HCT116 (cell line): ENCODE data around the gene DIP2C. TPM values are rescaled to one million over a fixed set of nuclear protein-coding genes. Genes with fewer than 3 reads are reported as not detected.

ENCODE experiments used
- ATAC-seq: fragments of 200-7000 bp; cut with Tn5 transposase; 2 replicates; pipeline ENCODE4 v1.9.1; 2020; ENCODE audit warnings: mild to moderate bottlenecking, moderate library complexity
- BruUV-seq: library from RNA; stranded (reverse); fragments of 400-500 nt; replicated peaks from 2 replicates; lab custom pipeline; 2021; lab: Mats Ljungman, UMichigan
- CTCF ChIA-PET: fragments of 300-600 bp; sonication (Branson Sonifier 250); formaldehyde crosslinking; loops from one replicate; lab custom pipeline; 2021; ENCODE audit warnings: antibody characterized with exemption; lab: Charles Lee
- POLR2A ChIA-PET: fragments of 300-600, 350-600 bp; sonication (Branson Sonifier 250); formaldehyde crosslinking; loops from one replicate; lab custom pipeline; 2021; ENCODE audit warnings: antibody characterized with exemption; lab: Charles Lee
- RAD21 ChIA-PET, 2 experiments: fragments of 300-600 bp; sonication (Branson Sonifier 250); formaldehyde crosslinking; loops; one replicate each; lab custom pipeline; 2023; ENCODE audit warnings: low total read pairs in 2 of 2; ENCODE audit not compliant: uncharacterized antibody in 2 of 2, unreplicated experiment in 2 of 2, low non-redundant PET in 1 of 2; lab: Charles Lee
- DNase-seq: peaks from one replicate; pipeline ENCODE4 v3.0.0-alpha.2; 2010; ENCODE audit warnings: low read depth, low spot score
- H2AFZ ChIP-seq: fragments of 200-600 bp; shearing (Covaris generic), sonication (generic); 2 replicates; pipeline ENCODE4 v1.6.1; 2017; ENCODE audit warnings: low read depth, mixed run types, mixed read lengths, antibody characterized with exemption, low read length; ENCODE audit not compliant: poor library complexity, severe bottlenecking
- H3K27ac ChIP-seq: 2 replicates; pipeline ENCODE4 v1.5.1; 2012; ENCODE audit warnings: low read depth, low read length
- H3K27me3 ChIP-seq: fragments of 200-600 bp; sonication (generic); 2 replicates; pipeline ENCODE4 v1.6.1; 2016; ENCODE audit warnings: mixed run types, low read length, mixed read lengths; ENCODE audit not compliant: insufficient read depth
- H3K36me3 ChIP-seq, 2 experiments: fragments of 200-500 bp in 1 of 2; fragments of 200-600 bp in 1 of 2; sonication (Bioruptor generic) in 1 of 2; sonication (generic) in 1 of 2; 2 replicates each; pipeline versions ENCODE4 v1.5.1 to v1.6.1; 2014 to 2016; ENCODE audit warnings: low read length in 2 of 2, inconsistent platforms in 1 of 2, mixed read lengths in 1 of 2, mixed run types in 1 of 2; ENCODE audit not compliant: insufficient read depth in 2 of 2, control insufficient read depth in 1 of 2
- H3K4me1 ChIP-seq, 2 experiments: fragments of 200-600 bp in 1 of 2; sonication (generic) in 1 of 2; 2 replicates each; pipeline versions ENCODE4 v1.5.1 to v1.6.1; 2012 to 2017; ENCODE audit warnings: low read length in 2 of 2, inconsistent platforms in 1 of 2, mild to moderate bottlenecking in 1 of 2, mixed read lengths in 1 of 2, mixed run types in 1 of 2, moderate library complexity in 1 of 2; ENCODE audit not compliant: insufficient read depth in 2 of 2, control insufficient read depth in 1 of 2
- H3K4me2 ChIP-seq: fragments of 200-600 bp; sonication (generic); 2 replicates; pipeline ENCODE4 v1.6.1; 2017; ENCODE audit warnings: mixed run types, low read length, mixed read lengths
- H3K4me3 ChIP-seq, 2 experiments: fragments of 200-600 bp in 1 of 2; sonication (generic) in 1 of 2; replicated peaks in 1 of 2; 2 replicates each; pipeline ENCODE4 v1.5.1; 2011 to 2016; ENCODE audit warnings: low read length in 2 of 2, control low read depth in 1 of 2, low read depth in 1 of 2, mild to moderate bottlenecking in 1 of 2, mixed read lengths in 1 of 2, mixed run types in 1 of 2
- H3K79me2 ChIP-seq: fragments of 200-600 bp; sonication (generic); 2 replicates; pipeline ENCODE4 v1.6.1; 2017; ENCODE audit warnings: mild to moderate bottlenecking, mixed run types, low read length, moderate library complexity, mixed read lengths; ENCODE audit not compliant: insufficient read depth
- H3K9ac ChIP-seq: fragments of 200-600 bp; sonication (generic); 2 replicates; pipeline ENCODE4 v1.6.1; 2016; ENCODE audit warnings: low read length, mixed read lengths
- H3K9me2 ChIP-seq: fragments of 200-600 bp; sonication (generic), shearing (Covaris generic); 2 replicates; pipeline ENCODE4 v1.6.1; 2017; ENCODE audit warnings: mixed run types, mild to moderate bottlenecking, moderate library complexity; ENCODE audit not compliant: insufficient read depth
- H3K9me3 ChIP-seq, 2 experiments: fragments of 200-500 bp in 1 of 2; fragments of 200-600 bp in 1 of 2; sonication (Bioruptor generic) in 1 of 2; sonication (generic) in 1 of 2; 2 replicates each; pipeline ENCODE4 v1.6.1; 2014 to 2017; ENCODE audit warnings: low read length in 2 of 2, mixed read lengths in 2 of 2, inconsistent platforms in 1 of 2, low read depth in 1 of 2, mild to moderate bottlenecking in 1 of 2, mixed run types in 1 of 2, moderate library complexity in 1 of 2; ENCODE audit not compliant: control insufficient read depth in 1 of 2, insufficient read depth in 1 of 2
- H4K20me1 ChIP-seq: fragments of 200-600 bp; sonication (generic), shearing (Covaris generic); 2 replicates; pipeline ENCODE4 v1.6.1; 2017; ENCODE audit warnings: mixed run types, mild to moderate bottlenecking, moderate library complexity; ENCODE audit not compliant: insufficient read depth
- ELF1 ChIP-seq: IDR thresholded peaks from 2 replicates; pipeline ENCODE4 v1.6.1; 2012; ENCODE audit warnings: low read depth, borderline replicate concordance
- EZH2 ChIP-seq: fragments of 200-600 bp; sonication (generic); IDR thresholded peaks from 2 replicates; pipeline ENCODE4 v1.6.1; 2017; ENCODE audit warnings: antibody characterized with exemption, mixed run types
- EZH2phosphoT487 ChIP-seq: fragments of 200-600 bp; IDR thresholded peaks from 2 replicates; pipeline ENCODE4 v1.6.1; 2018; ENCODE audit warnings: antibody characterized with exemption, borderline replicate concordance
- JUND ChIP-seq: IDR thresholded peaks from 2 replicates; pipeline ENCODE4 v1.6.1; 2012
- POLR2AphosphoS5 ChIP-seq: IDR thresholded peaks from 2 replicates; pipeline ENCODE4 v1.6.1; 2011; ENCODE audit warnings: mild to moderate bottlenecking, low read depth, low read length, moderate library complexity
- SIN3A ChIP-seq: IDR thresholded peaks from 2 replicates; pipeline ENCODE4 v1.6.1; 2012; ENCODE audit warnings: low read depth
- YY1 ChIP-seq: IDR thresholded peaks from 2 replicates; pipeline ENCODE4 v1.6.1; 2011; ENCODE audit warnings: low read length, low read depth, moderate library complexity, mild to moderate bottlenecking; ENCODE audit not compliant: insufficient replicate concordance; ENCODE audit errors: extremely low read depth
- intact Hi-C: fragments of 100-400 bp; cut with micrococcal nuclease; formaldehyde crosslinking; loops from 2 replicates; pipeline ENCODE4 v1.10.0; 2022
- total RNA-seq: library from RNA; stranded (reverse); gene quantifications from one replicate; pipeline ENCODE4 v1.2.1, GENCODE V29; 2021; ENCODE audit not compliant: unreplicated experiment

DIP2C gene
- total RNA-seq, 1 experiment from 2014 or later, result 15.4 TPM

DNA sequence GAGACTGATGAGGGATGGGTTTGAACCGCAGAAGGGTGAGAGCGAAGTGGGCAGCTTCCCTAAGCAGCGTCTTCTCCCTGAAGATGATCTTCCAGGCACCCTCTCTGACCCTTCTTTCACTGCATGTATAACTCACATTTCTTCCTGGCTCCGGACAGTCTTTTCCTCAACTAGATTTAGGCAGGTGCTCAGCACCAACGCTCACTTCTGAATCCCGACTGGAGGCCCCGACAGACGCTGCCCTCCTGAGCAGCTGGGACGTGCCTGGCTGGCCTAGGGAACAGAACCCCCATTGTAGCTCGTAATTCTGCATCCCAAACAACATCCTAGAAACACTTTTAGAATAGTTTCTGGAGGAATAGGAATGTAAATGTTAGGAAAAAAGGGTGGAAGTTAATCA lies 206.6 kb downstream of the DIP2C start:
- Histone ChIP-seq H3K79me2 (no peaks in the 10 kb centered on the region), H3K4me3 (no peak overlapping the region), H3K9me3 (no peaks in the 10 kb centered on the region), H3K27ac (no peak overlapping the region), H3K36me3 (no peaks in the 10 kb centered on the region), H3K9ac (no peak overlapping the region), H3K4me1 (no peaks in the 10 kb centered on the region), H3K4me2 (no peak overlapping the region), H4K20me1 (no peaks in the 10 kb centered on the region), H3K27me3 (no peaks in the 10 kb centered on the region), H2AFZ (no peak overlapping the region), H3K9me2 (no peaks in the 10 kb centered on the region)
- DNase-seq (no peak), ATAC-seq (no peak)
- POLR2A ChIA-PET, result no interaction called here
- no peak for TF ChIP-seq EZH2phosphoT487
- TF ChIP-seq JUND, result no peak
- TF ChIP-seq POLR2AphosphoS5, result no peak
- TF ChIP-seq SIN3A, result no peak
- no peak for TF ChIP-seq ELF1
- CTCF ChIA-PET, result no interaction called here
- RAD21 ChIA-PET, result no interaction called here
- BruUV-seq, result no TSS peak
- intact Hi-C loops, result no loop called here

- Histone ChIP-seq H3K27ac (no peak overlapping the region), H3K4me2 (no peak overlapping the region), H3K79me2 (no peaks in the 10 kb centered on the region), H3K9me3 (no peaks in the 10 kb centered on the region), H3K9me2 (no peaks in the 10 kb centered on the region), H3K4me3 (no peak overlapping the region), H3K27me3 (no peaks in the 10 kb centered on the region), H3K36me3 (no peaks in the 10 kb centered on the region), H3K4me1 (no peaks in the 10 kb centered on the region), H4K20me1 (no peaks in the 10 kb centered on the region), H3K9ac (no peak overlapping the region), H2AFZ (no peak overlapping the region)
- BruUV-seq, result no TSS peak
- ATAC-seq (no peak), DNase-seq (no peak)
- no peak for TF ChIP-seq POLR2AphosphoS5
- TF ChIP-seq YY1, result no peak
- no peak for TF ChIP-seq EZH2
- ChIA-PET CTCF (no interaction called here), RAD21 (no interaction called here), POLR2A (no interaction called here)
- intact Hi-C loops, result no loop called here
These were observed 207.4 kb downstream of the DIP2C start for GRCh38 chr10:482051-482501.
